AG20443 (cell line): ENCODE results near the gene ARF1.
A peak's percentile ranks its signal among the peaks of the same experiment; 100 is the strongest.

Experiments used
- DNase-seq: peaks from one replicate; pipeline ENCODE4 v3.0.0; 2012; ENCODE audit warnings: low spot score, mixed read lengths

Gene ARF1

GRCh38 chr1:228088586-228089498, 6.3 kb downstream of the ARF1 start:
- DNase-seq = no peak

GRCh38 chr1:228089519-228090380, 7.2 kb downstream of the ARF1 start:
- no peak for DNase-seq

GRCh38 chr1:228090613-228091081, 8.1 kb downstream of the ARF1 start:
- DNase-seq = peak; percentile 34

GRCh38 chr1:228091084-228091483, 8.6 kb downstream of the ARF1 start:
- no peak for DNase-seq

- DNase-seq = no peak
These were observed 10.0 kb downstream of the ARF1 start for GRCh38 chr1:228092342-228093049.

- DNase-seq = no peak
These were observed 10.8 kb downstream of the ARF1 start for GRCh38 chr1:228093050-228093906.

- DNase-seq = no peak
These were observed 12.0 kb downstream of the ARF1 start for GRCh38 chr1:228094432-228095016.

GRCh38 chr1:228095161-228095560, 12.7 kb downstream of the ARF1 start:
- DNase-seq = no peak

- DNase-seq = no peak
These were observed 13.4 kb downstream of the ARF1 start for GRCh38 chr1:228095938-228096337.

GRCh38 chr1:228096416-228097332, 14.2 kb downstream of the ARF1 start:
- DNase-seq = no peak

- DNase-seq = no peak
These were observed 15.0 kb downstream of the ARF1 start for GRCh38 chr1:228097333-228098081.

- DNase-seq = no peak
These were observed 15.9 kb downstream of the ARF1 start for GRCh38 chr1:228098323-228098931.

- no peak for DNase-seq
These were observed 16.8 kb downstream of the ARF1 start for GRCh38 chr1:228099331-228099732.

GRCh38 chr1:228100822-228101613, 18.5 kb downstream of the ARF1 start:
- no peak for DNase-seq

GRCh38 chr1:228101614-228101993, 19.1 kb downstream of the ARF1 start:
- DNase-seq = no peak

- DNase-seq = peak; percentile 53
These were observed 19.7 kb downstream of the ARF1 start for GRCh38 chr1:228101994-228102790.
